HG03378 (cell line): ENCODE data around the gene LAMTOR4.
"Not testable (repeated sequence)": the region's sequence is repeated elsewhere in the genome, so short reads cannot be mapped to it uniquely, and the experiment has no call there.

Source experiments
- ATAC-seq: cut with Tn5 transposase; IDR thresholded peaks from one replicate; pipeline ENCODE4 v1.9.1; 2021; ENCODE audit warnings: mild to moderate bottlenecking, moderate library complexity; ENCODE audit not compliant: unreplicated experiment

The LAMTOR4 gene

DNA sequence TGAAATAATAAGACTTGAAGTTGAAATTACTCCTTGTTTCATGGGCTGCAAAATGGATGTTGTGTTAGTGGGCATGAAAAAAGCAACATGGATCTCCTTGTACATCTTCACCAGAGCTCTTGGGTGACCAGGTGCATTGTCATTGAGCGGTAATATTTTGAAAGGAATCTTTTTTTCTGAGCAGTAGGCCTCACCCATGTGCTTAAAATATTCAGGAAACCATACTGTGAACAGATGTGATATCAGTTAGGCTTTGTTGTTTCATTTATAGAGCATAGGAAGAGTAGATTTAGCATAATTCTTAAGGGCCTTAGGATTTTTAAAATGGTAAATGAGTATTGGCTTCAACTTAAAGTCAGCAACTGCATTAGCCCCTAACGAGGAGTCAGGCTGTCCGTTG lies 44.3 kb downstream of the LAMTOR4 start:
- no peak for ATAC-seq

GRCh38 chr7:100195222-100195621 lies 46.5 kb downstream of the LAMTOR4 start:
- no peak for ATAC-seq

DNA sequence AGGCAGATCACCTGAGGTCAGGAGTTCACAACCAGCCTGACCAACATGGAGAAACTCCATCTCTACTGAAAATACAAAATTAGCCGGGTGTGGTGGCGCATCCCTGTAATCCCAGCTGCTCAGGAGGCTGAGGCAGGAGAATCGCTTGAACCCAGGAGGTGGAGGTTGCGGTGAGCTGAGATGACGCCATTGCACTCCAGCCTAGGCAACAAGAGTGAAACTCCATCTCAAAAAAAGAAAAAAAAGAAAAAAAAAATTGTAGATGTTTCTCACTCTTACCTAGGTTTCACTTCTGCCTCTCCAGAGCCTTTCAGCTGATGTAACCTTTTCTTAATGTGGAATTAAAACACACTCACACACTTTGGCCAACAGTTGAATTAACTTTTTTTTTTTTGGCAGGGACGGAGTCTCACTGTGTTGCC lies 47.2 kb downstream of the LAMTOR4 start:
- ATAC-seq: not testable (repeated sequence)

DNA sequence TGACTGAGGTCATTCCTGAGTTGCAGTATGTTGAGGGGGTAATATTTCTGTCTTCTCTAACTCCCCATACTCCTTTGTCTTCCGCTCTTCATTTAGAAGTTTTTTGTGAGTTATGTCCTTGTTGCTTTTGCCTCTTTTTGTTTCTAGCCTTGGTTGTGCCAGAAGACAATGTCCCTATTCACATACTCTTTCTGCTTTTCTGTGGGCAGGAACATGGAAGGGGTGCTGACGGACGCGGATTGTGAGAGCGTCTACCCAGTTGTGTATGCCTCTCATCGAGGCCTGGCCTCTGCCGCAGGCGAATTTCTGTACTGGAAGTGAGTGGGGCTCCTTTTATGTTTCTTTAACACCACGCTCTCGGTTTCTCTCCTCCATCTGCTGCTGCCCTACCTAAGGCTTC lies 49.5 kb downstream of the LAMTOR4 start:
- ATAC-seq: no peak

DNA sequence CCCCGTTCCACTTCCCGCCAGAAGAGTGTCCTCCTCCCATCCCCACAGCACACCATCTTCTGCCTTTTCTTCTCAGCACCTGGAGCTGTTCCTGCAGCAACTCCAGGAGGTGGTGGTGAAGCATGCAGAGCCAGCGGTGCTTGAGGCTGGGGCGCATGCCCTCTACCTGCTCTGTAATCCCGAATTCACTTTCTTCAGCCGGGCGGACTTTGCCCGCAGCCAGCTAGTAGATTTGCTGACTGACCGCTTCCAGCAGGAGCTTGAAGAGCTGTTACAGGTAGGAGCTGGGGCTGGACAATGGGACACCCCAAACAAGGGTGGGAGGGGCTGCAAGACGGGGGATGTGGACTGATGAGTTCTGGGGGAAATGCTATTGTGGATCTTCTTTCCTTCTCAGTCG lies 52.0 kb downstream of the LAMTOR4 start:
- no peak for ATAC-seq
